Endodermal cell (in vitro differentiated cells): ENCODE results near the gene ALKBH5. TPM values are rescaled to one million over a fixed set of nuclear protein-coding genes. Genes with fewer than 3 reads are reported as not detected.

ENCODE experiments used
- DNase-seq: peaks from one replicate; pipeline ENCODE4 v3.0.0-alpha.2; 2017
- H3K27ac ChIP-seq: 2 replicates; pipeline ENCODE4 v1.5.1; 2013; ENCODE audit warnings: mild to moderate bottlenecking, low read depth, low read length, moderate library complexity
- H3K27me3 ChIP-seq: 2 replicates; pipeline ENCODE4 v1.6.1; 2013; ENCODE audit warnings: mild to moderate bottlenecking, low read length, moderate library complexity; ENCODE audit not compliant: insufficient read depth, control insufficient read depth, poor library complexity, severe bottlenecking
- H3K36me3 ChIP-seq: 2 replicates; pipeline ENCODE4 v1.7.0; 2013; ENCODE audit warnings: mild to moderate bottlenecking, low read length, moderate library complexity; ENCODE audit not compliant: control insufficient read depth, insufficient read depth
- H3K4me1 ChIP-seq: one replicate; pipeline ENCODE4 v1.7.0; 2013; ENCODE audit warnings: low read length; ENCODE audit not compliant: control insufficient read depth, insufficient read depth
- H3K4me3 ChIP-seq: 2 replicates; pipeline ENCODE4 v1.5.1; 2013; ENCODE audit warnings: mild to moderate bottlenecking, low read length, moderate library complexity
- H3K9ac ChIP-seq: 2 replicates; pipeline ENCODE4 v1.6.1; 2013; ENCODE audit warnings: mild to moderate bottlenecking, low read length, moderate library complexity; ENCODE audit not compliant: poor library complexity, severe bottlenecking; ENCODE audit errors: extremely low read depth
- H3K9me3 ChIP-seq: 2 replicates; pipeline ENCODE4 v1.6.1; 2013; ENCODE audit warnings: mild to moderate bottlenecking, low read length, moderate library complexity; ENCODE audit not compliant: control insufficient read depth
- H3K27ac Mint-ChIP-seq: 2 replicates; pipeline ENCODE4 v1.8.0; 2020; ENCODE audit warnings: mixed read lengths
- H3K27me3 Mint-ChIP-seq: 2 replicates; pipeline ENCODE4 v1.8.0; 2021; ENCODE audit warnings: mild to moderate bottlenecking, mixed read lengths; ENCODE audit not compliant: insufficient read depth
- H3K36me3 Mint-ChIP-seq: 2 replicates; pipeline ENCODE4 v1.8.0; 2020; ENCODE audit warnings: low read depth, mixed read lengths
- H3K4me1 Mint-ChIP-seq: 2 replicates; pipeline ENCODE4 v1.8.0; 2020; ENCODE audit warnings: mixed read lengths
- H3K4me3 Mint-ChIP-seq: 2 replicates; pipeline ENCODE4 v1.8.0; 2020; ENCODE audit warnings: mild to moderate bottlenecking, moderate library complexity, mixed read lengths
- H3K9me3 Mint-ChIP-seq: 2 replicates; pipeline ENCODE4 v1.8.0; 2020; ENCODE audit warnings: mild to moderate bottlenecking, mixed read lengths
- CTCF ChIP-seq: fragments of 200-600 bp; sonication (generic); conservative IDR thresholded peaks from 2 replicates; pipeline ENCODE4 v1.5.0; 2021; ENCODE audit warnings: antibody characterized with exemption, mild to moderate bottlenecking
- WGBS, 2 experiments: methylation state at CpG; one replicate each; pipeline versions ENCODE4 v1.1.5 to v1.1.7; 2013; ENCODE audit warnings: missing lambda C conversion rate in 2 of 2, mixed read lengths in 1 of 2; ENCODE audit not compliant: insufficient coverage in 1 of 2, insufficient read length in 1 of 2; 5-methylcytosine and 5-hydroxymethylcytosine counted together
- total RNA-seq, 2 donors: library from RNA; stranded (reverse); fragmentation: NEBNext Ultra II Directional in 1 of 2; extraction: Animal tissue kit (Norgen Biotek cat#: 25700) in 1 of 2; gene quantifications; 2 replicates in 1 of 2; 3 replicates in 1 of 2; pipeline ENCODE4 v1.2.1, GENCODE V29; 2021

ALKBH5 gene
- total RNA-seq, 2 donors from 2014 or later = 64.1 to 80.9 TPM

GRCh38 chr17:18148586-18148985 is 35.0 kb upstream of the ALKBH5 start:
- 88 to 89% methylated on average over 6 to 7 of the region's 7 CpGs for WGBS, 2 experiments
- H3K36me3 ChIP-seq = no peaks in the 10 kb centered on the region
- no peaks in the 10 kb centered on the region for H3K27me3 ChIP-seq
- no peaks in the 10 kb centered on the region for H3K9me3 ChIP-seq
- no peak overlapping the region for H3K27ac ChIP-seq
- Mint-ChIP-seq H3K27ac (no peak overlapping the region), H3K36me3 (no peaks in the 10 kb centered on the region), H3K4me3 (no peak overlapping the region), H3K27me3 (peaks cover 12% of the 10 kb centered on the region), H3K9me3 (no peaks in the 10 kb centered on the region), H3K4me1 (no peaks in the 10 kb centered on the region)
- peaks cover 3% of the 10 kb centered on the region for H3K4me1 ChIP-seq
- H3K4me3 ChIP-seq = no peak overlapping the region
- DNase-seq = no peak
- H3K9ac ChIP-seq = no peak overlapping the region
- TF ChIP-seq CTCF = no peak

GRCh38 chr17:18151290-18151689 is 32.3 kb upstream of the ALKBH5 start:
- Mint-ChIP-seq H3K4me1 (no peaks in the 10 kb centered on the region), H3K4me3 (no peak overlapping the region), H3K27me3 (peaks cover 2% of the 10 kb centered on the region), H3K36me3 (no peaks in the 10 kb centered on the region), H3K27ac (no peak overlapping the region), H3K9me3 (no peaks in the 10 kb centered on the region)
- Histone ChIP-seq H3K36me3 (no peaks in the 10 kb centered on the region), H3K4me1 (peaks cover 3% of the 10 kb centered on the region), H3K9ac (no peak overlapping the region), H3K4me3 (no peak overlapping the region), H3K9me3 (no peaks in the 10 kb centered on the region), H3K27ac (peak overlapping the region; percentile 32), H3K27me3 (no peaks in the 10 kb centered on the region)
- no peak for TF ChIP-seq CTCF
- WGBS, 2 experiments = 78 to 100% methylated on average over 1 to 9 of the region's 9 CpGs
- DNase-seq = no peak

DNA sequence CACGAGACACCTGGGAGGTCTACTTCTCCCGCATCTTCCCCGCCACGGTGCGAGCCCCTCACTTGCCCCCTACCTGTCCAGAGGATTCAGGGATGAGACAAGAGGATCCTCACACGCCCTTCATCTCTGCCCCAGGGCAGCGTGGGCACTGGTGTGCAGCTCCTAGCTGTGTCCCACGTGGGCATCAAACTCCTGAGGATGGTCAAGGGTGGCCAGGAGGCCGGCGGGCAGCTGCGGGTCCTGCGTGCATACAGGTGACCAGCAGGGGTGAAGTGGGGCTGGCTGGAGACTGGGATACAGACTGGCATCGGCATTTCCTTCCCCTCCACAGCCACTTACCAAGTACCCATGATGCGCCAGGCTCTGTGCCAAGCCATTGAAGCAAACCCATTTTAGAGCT is 28.4 kb upstream of the ALKBH5 start:
- H3K4me1 ChIP-seq = peaks cover 3% of the 10 kb centered on the region
- WGBS, 2 experiments = 89 to 90% methylated on average over 12 to 14 of the region's 14 CpGs
- no peaks in the 10 kb centered on the region for H3K36me3 Mint-ChIP-seq
- no peak overlapping the region for H3K9ac ChIP-seq
- no peaks in the 10 kb centered on the region for H3K9me3 Mint-ChIP-seq
- no peak overlapping the region for H3K4me3 ChIP-seq
- peak; percentile 39 for TF ChIP-seq CTCF
- H3K36me3 ChIP-seq = no peaks in the 10 kb centered on the region
- no peaks in the 10 kb centered on the region for H3K27me3 ChIP-seq
- no peak overlapping the region for H3K27ac ChIP-seq
- no peak overlapping the region for H3K27ac Mint-ChIP-seq
- no peak for DNase-seq
- H3K4me3 Mint-ChIP-seq = no peak overlapping the region
- H3K9me3 ChIP-seq = no peaks in the 10 kb centered on the region
- no peaks in the 10 kb centered on the region for H3K27me3 Mint-ChIP-seq
- H3K4me1 Mint-ChIP-seq = no peaks in the 10 kb centered on the region
